ENCODE measurements around the gene ENO2. TPM values are rescaled to one million over a fixed set of nuclear protein-coding genes. Genes with fewer than 3 reads are reported as not detected.

Gene ENO2
- total RNA-seq, 1 experiment from 2014 or later, result 166 TPM

DNA sequence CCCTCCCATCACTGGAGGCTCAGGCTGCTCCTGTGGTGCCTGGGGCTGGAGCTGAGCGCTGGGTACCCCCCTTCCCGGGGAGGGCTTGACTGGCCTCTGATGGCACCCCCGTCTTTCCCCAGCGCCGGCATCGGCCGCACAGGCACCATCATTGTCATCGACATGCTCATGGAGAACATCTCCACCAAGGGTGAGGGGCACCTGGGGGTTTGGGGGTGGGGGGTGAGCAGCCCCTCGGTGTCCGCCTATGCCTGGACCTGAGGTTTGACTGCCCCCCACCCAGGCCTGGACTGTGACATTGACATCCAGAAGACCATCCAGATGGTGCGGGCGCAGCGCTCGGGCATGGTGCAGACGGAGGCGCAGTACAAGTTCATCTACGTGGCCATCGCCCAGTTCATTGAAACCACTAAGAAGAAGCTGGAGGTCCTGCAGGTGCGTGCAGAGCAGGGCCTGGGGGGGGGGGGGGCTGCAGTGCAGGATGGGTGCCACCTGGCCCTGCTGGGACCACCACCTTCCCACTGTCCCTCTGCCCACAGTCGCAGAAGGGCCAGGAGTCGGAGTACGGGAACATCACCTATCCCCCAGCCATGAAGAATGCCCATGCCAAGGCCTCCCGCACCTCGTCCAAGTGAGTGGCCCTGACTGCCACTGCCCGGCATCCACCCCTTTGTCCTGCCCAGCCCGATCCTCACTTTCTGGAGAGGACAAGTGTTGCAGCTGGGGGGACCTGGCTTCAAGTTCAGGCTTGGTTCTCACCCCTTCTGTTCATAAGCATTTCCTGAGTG lies 45.6 kb downstream of the ENO2 start:
- Mint-ChIP-seq H3K4me3 (no peak overlapping the region), H3K9me3 (no peaks in the 10 kb centered on the region), H3K27me3 (ENCODE audit: low read depth) (no peaks in the 10 kb centered on the region; the same call in 1 of the 2 replicates), H3K36me3 (ENCODE audit: insufficient read depth in 1 of 3, low read depth in 3 of 3) (peaks cover 0 to 16% (median under 1%) of the 10 kb centered on the region in 3 experiments; a peak in 4 of 7 replicates), H3K4me1 (peaks cover 37 to 52% of the 10 kb centered on the region in 2 experiments), H3K27ac (peak overlapping the region in 2 of 3 experiments; percentile 31 to 87; a peak in 2 of 7 replicates)
- WGBS (ENCODE audit: extremely low coverage, insufficient read length, low lambda C conversion rate), result no CpG with 5 or more reads among the region's 26 CpGs
- H3K23me2 ChIP-seq (ENCODE audit: insufficient read length, low read depth, low read length, poor library complexity, severe bottlenecking), result peaks cover 17% of the 10 kb centered on the region
- H3K4me1 ChIP-seq (ENCODE audit: insufficient read depth, low read length), result peaks cover 6% of the 10 kb centered on the region; the same call in 1 of the 2 replicates
- H3K27me3 ChIP-seq (ENCODE audit: insufficient read depth, low read length), result no peaks in the 10 kb centered on the region
- no peaks in the 10 kb centered on the region for H3K79me1 ChIP-seq (ENCODE audit: insufficient read depth, low read depth, low read length, poor library complexity, severe bottlenecking)
- no peak overlapping the region; the same call in 1 of the 2 replicates for H3K14ac ChIP-seq (ENCODE audit: insufficient read depth, low read length)
- H2BK20ac ChIP-seq (ENCODE audit: low read depth, low read length, poor library complexity, severe bottlenecking), result no peak overlapping the region
- no peak overlapping the region for H3T11ph ChIP-seq (ENCODE audit: low read length)
- H3K4me2 ChIP-seq (ENCODE audit: insufficient read depth, insufficient read length, low read length), result no peak overlapping the region
- no peak overlapping the region for H2AK5ac ChIP-seq (ENCODE audit: insufficient read length, low read length)
- no peak overlapping the region for H4K91ac ChIP-seq (ENCODE audit: insufficient read length, low read depth, low read length)
- H3K27ac ChIP-seq (ENCODE audit: insufficient read length, low read depth, low read length), result no peak overlapping the region
- H3K9ac ChIP-seq (ENCODE audit: extremely low read depth, insufficient read length, low read length), result no peak overlapping the region
- no peak overlapping the region for H3K23ac ChIP-seq (ENCODE audit: insufficient read length, low read depth, low read length)
- no peaks in the 10 kb centered on the region for H3K9me3 ChIP-seq (ENCODE audit: control insufficient read depth, low read depth, low read length)
- no peaks in the 10 kb centered on the region; the same call in 1 of the 2 replicates for H3K79me2 ChIP-seq (ENCODE audit: insufficient read depth, low read length)
- no peak overlapping the region for H2BK12ac ChIP-seq (ENCODE audit: insufficient read length, low read depth, low read length)
- H4K5ac ChIP-seq (ENCODE audit: insufficient read length, low read depth, low read length), result no peak overlapping the region
- H2BK120ac ChIP-seq (ENCODE audit: low read depth, low read length, poor library complexity, severe bottlenecking), result no peak overlapping the region
- TF ChIP-seq, protein P1, sequence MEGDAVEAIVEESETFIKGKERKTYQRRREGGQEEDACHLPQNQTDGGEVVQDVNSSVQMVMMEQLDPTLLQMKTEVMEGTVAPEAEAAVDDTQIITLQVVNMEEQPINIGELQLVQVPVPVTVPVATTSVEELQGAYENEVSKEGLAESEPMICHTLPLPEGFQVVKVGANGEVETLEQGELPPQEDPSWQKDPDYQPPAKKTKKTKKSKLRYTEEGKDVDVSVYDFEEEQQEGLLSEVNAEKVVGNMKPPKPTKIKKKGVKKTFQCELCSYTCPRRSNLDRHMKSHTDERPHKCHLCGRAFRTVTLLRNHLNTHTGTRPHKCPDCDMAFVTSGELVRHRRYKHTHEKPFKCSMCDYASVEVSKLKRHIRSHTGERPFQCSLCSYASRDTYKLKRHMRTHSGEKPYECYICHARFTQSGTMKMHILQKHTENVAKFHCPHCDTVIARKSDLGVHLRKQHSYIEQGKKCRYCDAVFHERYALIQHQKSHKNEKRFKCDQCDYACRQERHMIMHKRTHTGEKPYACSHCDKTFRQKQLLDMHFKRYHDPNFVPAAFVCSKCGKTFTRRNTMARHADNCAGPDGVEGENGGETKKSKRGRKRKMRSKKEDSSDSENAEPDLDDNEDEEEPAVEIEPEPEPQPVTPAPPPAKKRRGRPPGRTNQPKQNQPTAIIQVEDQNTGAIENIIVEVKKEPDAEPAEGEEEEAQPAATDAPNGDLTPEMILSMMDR (conservative IDR thresholded peaks at IDR 0.05), result no peak
- no peak overlapping the region for H3K4ac ChIP-seq (ENCODE audit: low read depth, low read length)
- no peak overlapping the region for H3K18ac ChIP-seq (ENCODE audit: insufficient read length, low read depth, low read length)
- no peak overlapping the region for H4K8ac ChIP-seq (replicated peaks; ENCODE audit: insufficient read length, low read depth, low read length)
- no peaks in the 10 kb centered on the region for H4K20me1 ChIP-seq (ENCODE audit: control insufficient read depth, insufficient read depth, insufficient read length)
- no peak overlapping the region for H2BK15ac ChIP-seq (ENCODE audit: low read depth, low read length)
- no peak overlapping the region for H2BK5ac ChIP-seq (ENCODE audit: insufficient read length, low read length)
- no peak overlapping the region for H3K56ac ChIP-seq (ENCODE audit: insufficient read length, low read depth, low read length)
- no peak overlapping the region for H2AFZ ChIP-seq (ENCODE audit: low read length)
- no peak for DNase-seq

Data from H9 (cell line).